H1 (cell line): ENCODE measurements around the gene TK1. TPM values are rescaled to one million over a fixed set of nuclear protein-coding genes. Genes with fewer than 3 reads are reported as not detected.

Source experiments
- E2F6 ChIP-seq: IDR thresholded peaks from 2 replicates; pipeline ENCODE4 v1.6.1; 2012; ENCODE audit warnings: inconsistent platforms
- KDM5A ChIP-seq: fragments of 200-600 bp; IDR thresholded peaks from 2 replicates; pipeline ENCODE4 v1.7.1; 2012; ENCODE audit warnings: mild to moderate bottlenecking, low read length, inconsistent platforms, mixed read lengths
- polyA plus RNA-seq, 7 experiments: library from polyadenylated mRNA; depleted of rRNA in 3 of 7; stranded (reverse) in 5 of 7; unstranded in 2 of 7; fragments of >200 nt in 5 of 7; fragments of 200-250 nt in 2 of 7; gene quantifications; 1 replicate in 5 of 7; 2 replicates in 1 of 7; 4 replicates in 1 of 7; pipeline versions ENCODE4 v1.2.1 to v1.2.3, GENCODE V29; 2011 to 2013; ENCODE audit warnings: missing spikeins in 2 of 7, mixed read lengths in 2 of 7
- total RNA-seq: library from RNA; stranded (reverse); fragmentation: NEBNext Ultra II Directional; extraction: Animal tissue kit (Norgen Biotek cat#: 25700); gene quantifications from 2 replicates; pipeline ENCODE4 v1.2.1, GENCODE V29; 2021

The TK1 gene
- total and polyA plus RNA-seq, 2 of the 8 experiments (the other 6 are each of a cell fraction or from before 2014, with no cell fraction given) = 66.9 to 147 TPM

GRCh38 chr17:78159575-78160158, 27.2 kb downstream of the TK1 start (continued):
- no peak for TF ChIP-seq KDM5A
- TF ChIP-seq E2F6 = no peak
